GM21360 (cell line): ENCODE data around the gene ASTN2.

Experiments
- ATAC-seq: cut with Tn5 transposase; IDR thresholded peaks from one replicate; pipeline ENCODE4 v1.9.1; 2021; ENCODE audit warnings: mild to moderate bottlenecking, moderate library complexity; ENCODE audit not compliant: unreplicated experiment

ASTN2 gene

DNA sequence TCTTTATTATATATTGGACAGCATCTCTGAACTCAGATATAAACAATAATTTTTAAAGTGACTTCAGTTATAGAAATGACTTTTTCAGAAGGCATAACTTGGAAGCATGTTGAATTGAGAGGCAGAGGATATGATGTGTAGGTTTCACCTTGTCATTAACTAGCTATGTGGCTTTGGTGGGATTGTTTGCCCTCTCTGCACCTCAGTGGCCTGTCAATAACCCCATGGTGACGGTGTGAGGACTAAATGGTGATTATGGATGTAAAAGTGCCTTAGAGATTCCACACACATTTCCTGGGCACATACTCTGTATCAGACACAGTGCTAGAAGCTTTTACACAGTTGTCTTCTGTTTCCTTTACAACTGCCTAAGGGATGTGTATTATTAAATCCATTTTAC lies 962.6 kb downstream of the ASTN2 start:
- no peak for ATAC-seq

DNA sequence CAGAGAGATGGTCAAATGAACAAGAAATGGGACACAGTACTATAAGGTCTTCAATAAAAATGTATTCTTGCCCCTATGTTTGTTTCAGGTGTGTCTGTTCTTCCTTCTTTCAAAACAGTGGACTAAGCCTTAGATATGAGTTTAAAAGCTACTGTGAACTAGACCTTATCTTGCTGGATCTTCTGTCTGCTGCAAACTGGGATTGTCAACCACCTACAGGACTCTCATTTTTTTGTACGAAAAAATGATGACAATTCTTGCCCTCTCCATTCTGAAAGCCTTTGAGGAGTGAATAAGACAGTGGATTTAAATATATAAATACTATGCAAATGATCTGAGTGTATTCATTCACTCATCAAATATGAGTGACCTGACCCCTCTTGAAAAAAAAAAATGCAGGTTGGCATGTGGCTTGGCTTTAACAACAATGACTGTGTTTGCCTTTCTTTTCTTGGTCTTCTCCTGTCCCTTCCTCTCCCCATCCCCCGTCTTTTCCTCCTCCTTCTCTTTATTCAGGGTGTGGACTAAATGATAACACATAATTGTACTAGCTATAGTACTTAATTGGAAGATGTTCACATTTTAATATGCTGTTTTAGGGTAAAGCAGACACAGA lies 963.2 kb downstream of the ASTN2 start:
- no peak for ATAC-seq

DNA sequence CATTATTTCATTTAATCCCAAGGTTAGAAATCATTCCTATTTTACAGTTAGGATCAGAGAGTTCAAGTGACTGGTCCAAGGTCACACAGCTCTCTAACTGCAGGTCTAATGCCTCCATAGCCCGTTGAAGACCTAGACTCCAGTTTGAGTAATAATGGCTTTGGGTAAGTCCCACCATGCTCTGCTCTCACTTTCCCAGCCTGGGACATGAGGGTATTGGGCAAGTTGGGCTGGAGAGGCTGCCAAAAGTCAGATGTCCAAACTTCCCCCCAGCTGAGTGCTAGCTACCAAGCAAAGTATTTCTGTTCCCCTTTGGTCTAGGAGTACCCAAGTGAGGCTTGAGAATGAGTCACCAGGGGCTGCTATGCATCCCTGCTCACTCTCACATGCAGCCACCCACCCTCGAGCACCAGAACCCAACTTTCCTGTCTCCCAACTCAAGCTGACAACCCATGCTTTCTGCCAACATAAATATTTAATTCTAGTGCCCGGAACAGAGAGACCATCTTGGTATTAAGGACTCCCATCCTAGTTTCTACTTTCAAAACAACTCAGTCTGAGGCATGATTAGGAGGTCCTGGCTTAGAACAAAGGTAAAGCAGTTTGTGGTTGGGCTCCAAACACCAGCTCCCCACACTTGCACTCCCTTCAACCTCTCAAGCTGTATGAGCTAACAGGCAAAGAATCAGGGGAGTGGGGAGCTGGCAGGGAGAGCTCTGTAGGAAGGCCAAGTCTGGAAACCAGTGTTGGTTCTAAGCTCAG lies 964.3 kb downstream of the ASTN2 start:
- ATAC-seq = peak; percentile 97

DNA sequence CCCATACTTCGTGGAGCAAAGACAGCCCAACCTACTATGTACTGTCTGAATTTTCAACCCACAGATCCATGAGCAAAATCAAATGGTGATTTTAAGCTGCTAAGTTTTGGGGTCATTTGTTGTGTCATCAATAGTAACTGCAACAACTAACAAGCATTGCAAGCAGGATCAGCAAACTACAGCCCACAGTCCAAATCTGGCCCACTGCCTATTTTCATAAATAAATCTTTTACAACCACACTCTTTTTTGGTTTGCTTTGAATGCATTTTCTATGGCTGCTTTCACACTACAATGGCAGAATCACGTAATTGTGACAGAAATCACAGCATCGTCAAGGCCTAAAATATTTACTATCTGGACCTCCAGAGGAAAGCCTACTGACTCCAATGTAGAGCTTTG lies 964.9 kb downstream of the ASTN2 start:
- ATAC-seq = no peak

DNA sequence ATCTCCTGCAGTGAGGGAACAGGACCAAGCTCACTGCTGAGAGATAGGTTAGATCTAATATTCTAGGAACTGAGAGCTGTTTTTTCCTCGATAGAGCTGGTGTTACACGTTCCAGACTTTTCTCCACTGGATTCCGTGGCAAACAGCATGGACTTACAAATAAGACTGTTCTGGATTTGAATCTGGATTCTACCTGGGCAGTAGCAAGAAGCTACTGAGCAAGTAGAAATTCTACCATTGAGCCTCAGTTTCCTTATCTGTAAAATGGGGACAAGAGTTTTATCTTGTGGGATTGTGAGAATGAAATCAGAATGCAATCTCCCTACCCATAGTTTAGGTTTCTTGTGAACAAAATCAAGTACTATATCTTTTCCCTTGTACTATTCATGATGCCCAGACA lies 966.4 kb downstream of the ASTN2 start:
- no peak for ATAC-seq

DNA sequence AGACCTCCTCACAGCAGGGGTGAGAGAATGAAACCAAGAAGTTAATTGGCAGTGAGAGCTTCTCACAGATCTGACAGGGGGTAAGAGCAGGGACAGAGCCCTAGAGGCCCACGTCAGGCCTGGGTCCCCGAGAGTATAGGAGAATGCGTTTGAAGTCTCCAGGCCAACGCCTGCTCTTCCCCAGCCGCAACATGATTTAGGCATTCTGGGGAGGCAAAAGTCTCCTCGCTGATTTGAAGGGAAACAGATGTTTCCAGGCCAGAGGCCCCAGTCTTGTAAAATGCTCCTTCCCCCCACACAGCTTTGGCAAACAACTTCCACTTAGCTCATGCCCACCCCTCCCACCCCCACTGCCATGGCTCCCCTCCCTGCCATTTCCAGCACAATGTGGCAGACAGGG lies 966.9 kb downstream of the ASTN2 start:
- no peak for ATAC-seq

DNA sequence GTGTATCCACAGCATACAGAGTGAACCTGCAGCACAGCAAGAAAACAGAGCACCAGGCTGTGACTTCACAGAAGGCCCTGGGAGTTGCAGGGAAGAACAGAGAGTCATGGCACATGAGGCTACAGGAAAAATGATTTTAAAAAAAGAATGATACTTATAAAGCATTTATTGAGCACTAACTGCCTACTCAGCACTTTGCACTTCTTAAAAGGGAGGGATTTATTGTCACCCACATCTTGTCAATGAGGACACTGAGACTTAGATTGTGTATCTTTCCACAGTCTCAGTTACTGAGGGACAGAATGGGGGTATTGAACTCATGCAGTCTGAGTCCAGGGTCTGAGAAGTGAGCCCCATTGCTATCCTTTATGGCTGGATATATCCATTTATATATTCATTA lies 972.3 kb downstream of the ASTN2 start:
- no peak for ATAC-seq

DNA sequence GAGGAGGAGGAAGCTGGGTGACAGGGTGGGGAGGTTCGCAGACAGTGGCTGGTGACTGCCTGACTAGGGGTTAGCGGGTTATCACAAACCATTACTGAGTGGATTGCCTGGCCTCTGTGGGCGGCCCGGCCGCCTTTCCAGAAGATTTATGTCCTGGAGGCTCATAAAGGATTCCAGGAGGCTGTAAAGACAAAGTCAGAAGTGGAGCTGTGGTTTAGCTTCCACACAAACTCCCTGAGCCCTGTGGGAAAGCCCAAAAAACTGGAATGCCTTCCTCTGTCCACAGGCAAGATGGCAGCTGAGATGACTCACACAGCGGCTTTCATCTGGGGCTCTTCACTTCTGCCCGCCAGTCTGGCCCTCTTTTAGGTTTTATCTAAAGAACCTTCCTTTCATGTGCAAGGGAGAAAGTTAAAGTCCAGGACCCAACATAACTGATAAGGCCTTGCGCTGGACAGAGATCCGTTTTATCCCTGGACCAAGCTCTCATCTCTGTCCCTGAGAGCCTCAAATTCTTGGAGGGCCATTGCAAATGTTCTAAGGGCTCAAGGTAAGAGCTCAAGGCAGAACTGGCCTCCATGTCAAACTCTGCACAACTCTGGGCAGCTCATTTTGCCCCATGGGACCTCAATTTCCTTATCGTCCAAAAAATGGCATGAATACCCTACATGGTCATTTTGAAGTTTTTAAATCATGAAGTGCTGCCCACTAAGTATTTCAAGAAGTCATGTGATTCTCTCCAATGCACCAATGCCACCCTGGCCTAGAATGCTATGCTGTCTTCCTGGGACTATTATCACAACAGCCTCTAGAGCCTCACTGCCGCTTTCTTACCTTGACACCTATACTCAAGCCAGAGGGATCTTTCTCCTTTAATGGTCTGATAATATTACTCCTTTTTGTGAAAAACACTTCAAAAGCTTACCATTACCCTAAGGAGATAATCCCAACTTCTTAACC lies 977.2 kb downstream of the ASTN2 start:
- no peak for ATAC-seq

DNA sequence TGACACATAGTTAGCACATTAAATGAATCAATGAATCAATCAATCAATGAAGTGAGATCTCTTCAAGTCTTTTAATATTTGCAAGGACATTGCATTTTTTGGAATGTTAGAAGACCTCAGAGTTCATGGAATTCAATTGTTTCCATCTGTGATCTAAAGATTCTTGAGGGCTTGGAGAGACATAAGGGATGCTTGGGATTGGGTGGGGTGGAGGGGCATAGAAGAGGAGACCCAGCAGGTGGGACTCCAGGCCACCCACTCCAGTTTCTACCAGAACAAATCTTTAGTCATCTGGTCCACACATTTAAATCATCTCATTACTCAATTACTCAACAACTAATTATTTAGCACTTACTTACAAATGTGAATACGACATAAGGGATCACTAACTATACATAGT lies 978.7 kb downstream of the ASTN2 start:
- ATAC-seq = no peak

DNA sequence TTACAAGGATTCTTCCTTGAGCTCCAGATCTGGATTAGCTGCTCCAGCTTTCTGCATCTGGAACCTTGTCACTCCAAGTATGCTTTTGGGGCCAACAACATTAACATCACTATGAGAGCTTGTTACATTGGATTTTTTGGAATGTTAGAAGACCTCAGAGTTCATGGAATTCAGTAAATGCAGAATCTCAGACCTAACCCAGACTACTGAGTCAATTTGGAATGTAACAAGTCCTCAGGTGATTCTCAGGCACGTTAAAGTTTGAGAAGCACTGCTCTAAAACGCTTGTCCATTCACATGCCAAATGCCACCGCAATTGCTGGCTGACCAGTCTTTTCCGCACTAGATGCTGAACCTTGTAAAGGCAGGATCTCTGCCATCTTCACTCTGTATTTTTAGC lies 979.2 kb downstream of the ASTN2 start:
- no peak for ATAC-seq

DNA sequence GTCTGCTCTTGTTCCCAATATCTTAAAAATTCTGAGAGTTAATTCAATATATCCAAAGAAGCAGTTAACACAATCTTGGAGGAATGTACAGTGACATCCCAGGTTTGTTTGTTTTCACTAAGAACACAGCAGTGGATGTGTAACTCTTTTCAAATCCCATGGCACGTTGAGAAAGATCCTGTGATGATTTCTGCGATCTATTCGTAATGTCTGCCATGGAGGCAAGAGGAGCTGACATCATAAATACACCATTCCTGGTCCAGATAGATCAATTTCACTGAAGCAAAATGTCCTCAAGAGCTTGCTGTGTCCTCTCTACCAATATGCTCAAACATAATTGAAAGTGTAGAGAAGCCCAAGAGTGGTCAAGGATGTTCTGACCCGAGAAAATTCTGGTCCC lies 980.5 kb downstream of the ASTN2 start:
- ATAC-seq = no peak

DNA sequence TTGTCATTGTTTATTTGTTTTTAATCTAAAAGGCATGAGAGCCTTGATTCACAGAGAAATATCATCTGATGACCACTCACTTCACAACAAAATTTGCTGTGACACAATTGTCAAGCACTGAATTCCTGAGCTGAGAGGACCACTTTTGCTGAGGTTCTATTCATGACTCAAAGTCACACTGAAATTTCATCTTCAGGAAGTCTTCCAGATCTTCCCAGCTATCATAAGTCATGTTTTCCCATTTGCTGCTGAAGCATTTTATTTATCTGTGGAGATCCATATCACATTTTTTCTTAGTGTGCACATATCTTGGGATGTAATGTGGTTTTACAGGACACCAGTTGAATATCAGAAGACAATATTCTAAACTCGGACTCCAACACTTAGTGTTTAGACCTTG lies 982.8 kb downstream of the ASTN2 start:
- no peak for ATAC-seq

DNA sequence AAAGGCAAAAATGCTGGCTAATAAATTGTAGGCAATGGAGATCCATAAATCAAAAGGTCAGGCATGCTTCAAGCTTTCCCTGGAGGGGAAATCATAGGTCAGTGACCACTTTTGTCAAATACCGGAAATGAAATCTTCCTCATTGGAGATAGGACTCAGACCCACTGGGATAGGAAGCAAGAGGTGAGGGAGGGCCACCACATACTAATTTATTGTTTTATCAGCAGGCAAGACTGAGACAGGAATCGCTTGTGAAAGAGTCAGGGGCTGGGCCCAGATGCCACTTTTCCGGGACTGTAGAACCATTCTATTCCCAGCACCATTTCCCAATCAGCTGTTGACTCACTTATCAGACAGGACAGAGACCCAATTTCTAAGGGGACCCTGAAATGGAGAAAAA lies 984.0 kb downstream of the ASTN2 start:
- no peak for ATAC-seq

DNA sequence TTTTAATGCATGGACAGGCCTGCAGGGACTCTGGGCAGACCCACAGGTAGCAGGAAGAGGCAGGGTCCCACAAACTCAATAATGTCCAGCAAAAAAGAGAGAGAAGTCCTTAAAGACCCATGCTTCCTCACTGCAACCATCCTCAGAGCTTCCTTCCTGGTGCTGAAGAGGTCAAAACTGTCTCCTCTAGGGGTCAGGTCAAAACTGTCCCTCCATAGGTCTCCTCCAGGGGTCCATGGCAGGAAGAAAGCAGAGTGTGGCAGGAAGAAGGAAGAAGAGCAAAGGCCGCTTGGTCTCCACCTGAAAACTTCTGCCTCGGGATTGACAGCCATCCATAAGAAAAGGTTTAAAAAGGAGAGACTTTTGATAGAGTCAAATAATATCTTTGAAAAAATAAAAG lies 989.6 kb downstream of the ASTN2 start:
- ATAC-seq = no peak

DNA sequence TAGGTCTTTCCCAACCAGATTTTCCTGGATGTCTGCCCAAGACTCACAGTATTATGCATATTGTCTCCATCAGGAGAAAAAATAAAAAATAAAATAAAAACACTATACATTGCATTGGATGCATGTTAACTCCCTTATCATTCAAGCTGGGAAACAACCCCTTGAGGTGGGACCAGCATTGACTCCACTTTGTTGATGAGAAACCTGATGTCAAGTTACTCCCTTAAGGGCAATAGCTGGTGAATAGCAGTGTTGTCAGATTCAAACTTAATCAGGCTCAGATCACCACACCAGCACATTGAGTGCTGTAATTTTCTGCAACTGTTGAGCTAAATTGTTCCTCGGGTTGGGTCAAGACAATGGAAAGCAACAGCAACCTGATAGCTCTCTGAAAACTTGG lies 991.7 kb downstream of the ASTN2 start:
- ATAC-seq = no peak

DNA sequence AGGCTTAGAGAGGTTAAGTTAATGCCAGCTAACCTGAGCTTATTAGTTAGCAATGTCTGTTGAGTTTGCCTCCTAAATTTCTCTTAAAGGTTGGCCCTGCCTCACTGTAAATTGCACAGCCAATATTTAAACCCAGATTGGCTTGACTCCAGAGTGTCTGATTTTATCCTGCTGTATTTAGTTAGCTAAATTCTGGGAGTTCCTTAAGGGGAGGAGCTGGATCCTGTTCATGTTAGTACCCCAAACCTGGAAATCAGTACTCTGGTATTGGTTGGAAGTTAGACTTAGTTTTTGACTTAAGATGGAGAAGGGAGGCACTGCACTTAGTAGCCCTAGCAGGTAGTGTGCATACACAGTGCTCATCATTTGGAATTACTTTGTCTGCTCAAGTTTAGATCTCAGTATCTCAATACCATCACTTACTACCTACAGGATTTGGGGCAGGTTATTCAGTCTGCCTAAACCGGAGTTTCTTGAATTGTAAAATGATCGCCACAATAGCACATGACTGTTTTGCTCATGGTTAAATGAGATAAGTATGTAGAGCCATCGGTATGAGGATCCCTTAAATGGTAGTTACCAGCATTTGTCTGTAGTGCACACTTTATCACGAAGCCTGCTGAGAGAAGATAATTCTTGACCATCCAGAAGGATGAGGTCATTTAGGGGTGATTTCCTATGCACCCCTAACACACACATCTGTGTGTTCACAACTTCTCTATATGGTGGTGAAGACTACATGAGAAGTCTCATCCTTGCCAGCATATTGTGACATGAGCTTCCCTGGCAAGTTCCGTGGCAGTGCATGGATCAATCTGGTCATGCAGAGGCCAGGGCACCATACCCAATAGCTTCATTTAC lies 992.5 kb downstream of the ASTN2 start:
- no peak for ATAC-seq

DNA sequence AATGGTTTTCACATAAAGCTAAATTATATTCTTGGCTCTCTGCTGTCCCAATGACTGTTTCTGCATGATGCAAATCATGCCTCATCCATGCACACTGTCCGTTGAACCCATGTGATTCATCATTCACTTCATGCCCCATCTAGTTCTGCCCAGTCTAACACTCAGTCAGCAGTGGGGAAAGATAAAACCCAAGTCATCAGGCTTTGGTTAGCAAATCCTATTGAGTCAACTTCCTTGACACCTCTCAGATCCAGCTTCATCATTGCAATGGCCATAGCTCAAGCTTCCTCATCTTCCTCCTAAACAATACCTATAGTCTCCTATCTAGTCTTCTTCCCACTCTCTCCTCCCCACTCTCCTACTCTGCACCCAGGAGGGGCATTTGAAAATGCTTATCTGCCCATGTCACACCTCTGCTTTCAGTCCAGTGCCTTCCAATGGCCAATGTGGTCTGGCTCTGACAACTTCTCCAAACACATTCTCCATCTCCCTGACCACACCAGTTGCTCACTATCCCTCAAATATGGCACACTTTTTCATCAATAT lies 993.8 kb downstream of the ASTN2 start:
- no peak for ATAC-seq

DNA sequence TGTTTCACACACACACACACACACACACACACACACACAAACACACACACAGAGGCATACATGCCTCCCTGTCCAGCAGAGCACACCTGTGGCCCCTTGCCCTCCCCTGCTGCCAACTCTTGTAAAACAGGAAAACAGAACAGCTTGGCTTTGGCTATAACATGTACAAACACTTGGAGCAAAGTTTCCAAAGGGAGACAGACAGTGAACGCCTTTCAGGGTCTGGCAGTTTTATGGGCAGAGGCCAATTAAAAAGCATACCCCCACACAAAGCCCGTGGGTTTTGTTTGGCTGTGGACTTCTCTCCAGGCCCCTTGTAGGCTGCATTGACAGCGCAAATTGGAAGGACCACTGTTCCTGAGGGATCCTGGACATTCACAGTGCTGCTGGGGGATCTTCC lies 995.7 kb downstream of the ASTN2 start:
- no peak for ATAC-seq

DNA sequence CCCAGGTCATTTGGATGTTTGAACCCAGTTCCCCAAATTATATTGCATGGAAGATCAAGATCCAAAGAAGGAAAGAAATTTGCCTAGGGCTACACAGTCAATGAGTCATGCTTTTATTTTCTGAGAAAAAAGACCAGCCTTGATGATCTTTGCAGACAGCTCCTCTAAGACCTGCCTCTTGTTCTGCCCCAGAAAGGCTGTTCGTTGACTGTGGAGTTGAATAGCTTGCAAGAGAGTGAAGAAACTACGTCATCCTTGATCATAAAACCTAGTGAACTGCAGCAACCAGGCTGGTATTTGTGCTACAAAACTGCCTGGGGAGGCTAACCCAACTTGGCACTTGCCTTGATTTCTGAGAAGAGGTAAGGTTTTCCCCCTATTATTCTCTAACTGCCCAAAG lies 997.4 kb downstream of the ASTN2 start:
- ATAC-seq = no peak

DNA sequence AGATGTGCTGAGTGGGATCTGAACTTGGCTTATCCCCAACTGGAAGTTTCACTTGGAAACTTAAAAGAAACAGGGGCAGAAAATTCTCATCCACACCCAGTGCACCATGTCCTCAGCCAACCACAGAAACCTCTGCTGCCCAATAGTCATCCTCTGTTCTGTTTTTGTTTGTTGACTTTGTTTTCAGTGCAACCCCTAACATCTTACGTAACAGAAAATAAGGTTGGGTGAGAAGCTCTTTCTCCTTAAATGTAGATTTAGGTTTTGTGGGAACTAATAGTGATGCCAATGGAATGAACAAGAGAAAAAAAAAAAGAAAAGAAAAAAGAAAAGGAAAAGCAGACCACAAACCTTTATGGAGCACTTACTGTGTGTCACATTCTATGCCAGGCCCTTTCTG lies 998.4 kb downstream of the ASTN2 start:
- ATAC-seq = no peak

DNA sequence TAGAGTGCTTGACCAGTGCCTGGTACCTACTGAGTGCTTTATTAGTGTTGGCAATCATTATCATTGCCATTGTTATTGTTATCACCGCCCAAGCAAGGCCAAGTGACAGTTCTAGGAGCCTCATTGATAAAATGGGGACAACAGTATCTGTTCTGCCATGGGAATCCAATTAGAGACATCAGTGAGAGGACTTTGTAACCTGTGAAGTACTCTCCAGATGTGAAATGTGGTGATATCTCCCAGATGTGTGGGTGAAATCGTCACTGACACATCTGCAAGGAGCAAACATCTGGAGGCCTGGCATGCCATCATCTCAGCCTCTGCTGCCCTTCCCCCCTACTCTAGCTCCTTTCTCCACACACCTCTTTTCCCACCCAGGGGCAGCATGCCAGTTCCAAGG lies 1000.5 kb downstream of the ASTN2 start:
- ATAC-seq = no peak
